HT1080 (cell line): ENCODE results near the gene CLEC2D. TPM values are rescaled to one million over a fixed set of nuclear protein-coding genes. Genes with fewer than 3 reads are reported as not detected.
"Not testable (repeated sequence)": the region's sequence is repeated elsewhere in the genome, so short reads cannot be mapped to it uniquely, and the experiment has no call there.

Experiments used
- DNase-seq: peaks from one replicate; pipeline ENCODE4 v3.0.0-alpha.2; 2015; ENCODE audit warnings: low read depth
- small RNA-seq: library from RNA; depleted of rRNA; stranded (forward); fragments of <200 nt; gene quantifications from one replicate; pipeline ENCODE3, GENCODE V24; 2014
- total RNA-seq: library from RNA; depleted of rRNA; stranded (reverse); fragments of >200 nt; shearing (Covaris generic); gene quantifications from 2 replicates; pipeline ENCODE4 v1.2.3, GENCODE V29; 2014; rRNA removed

Gene CLEC2D
- total RNA-seq, 1 experiment from 2014 or later, result 1.0 TPM

- no peak for DNase-seq
These were observed 58.3 kb downstream of the CLEC2D start for GRCh38 chr12:9727813-9728212.

- DNase-seq, result no peak
These were observed 59.6 kb downstream of the CLEC2D start for GRCh38 chr12:9729082-9729481.

- DNase-seq, result no peak
These were observed 60.5 kb downstream of the CLEC2D start for GRCh38 chr12:9730011-9730410.

GRCh38 chr12:9730591-9730990 is 61.1 kb downstream of the CLEC2D start:
- no peak for DNase-seq

- DNase-seq, result no peak
These were observed 61.9 kb downstream of the CLEC2D start for GRCh38 chr12:9731393-9731792.

GRCh38 chr12:9731797-9732196 is 62.3 kb downstream of the CLEC2D start:
- no peak for DNase-seq

GRCh38 chr12:9732921-9733461 is 63.5 kb downstream of the CLEC2D start, which contains the start of gene CLECL1:
Gene CLECL1, minus strand, starts transcription at chr12:9733097.
- no peak for DNase-seq

- DNase-seq, result no peak
These were observed 66.1 kb downstream of the CLEC2D start for GRCh38 chr12:9735601-9736000.

GRCh38 chr12:9736936-9737705 is 67.6 kb downstream of the CLEC2D start:
- no peak for DNase-seq

- not testable (repeated sequence) for DNase-seq
These were observed 69.4 kb downstream of the CLEC2D start for GRCh38 chr12:9738905-9739304.

GRCh38 chr12:9739404-9740105 is 70.0 kb downstream of the CLEC2D start:
- not testable (repeated sequence) for DNase-seq

GRCh38 chr12:9740106-9740750 is 70.7 kb downstream of the CLEC2D start:
- no peak for DNase-seq

- DNase-seq, result no peak
These were observed 72.2 kb downstream of the CLEC2D start for GRCh38 chr12:9741726-9742125.

GRCh38 chr12:9742661-9743060 is 73.1 kb downstream of the CLEC2D start:
- no peak for DNase-seq

GRCh38 chr12:9745199-9745598 is 75.7 kb downstream of the CLEC2D start:
- DNase-seq, result no peak

Small RNAs within 50 kb of the gene (small RNA-seq; reads per million reads assigned to genes)
- gene AC010186.4 (not detected), gene RNU6-700P (not detected)

Other genes starting within 250 kb of the CLEC2D start
- not detected in 2 replicates for gene KLRB1, start 61.8 kb upstream of the CLEC2D start, total RNA-seq
- not detected in 2 replicates for gene CLECL1, start 63.4 kb downstream of the CLEC2D start, total RNA-seq
- gene CD69, start 91.2 kb downstream of the CLEC2D start, total RNA-seq, result 0.16 TPM in 1 of 2 replicates, not detected in the other
- gene KLRF1, start 157.8 kb downstream of the CLEC2D start, total RNA-seq, result not detected in 2 replicates
- gene CLEC2B, start 199.6 kb downstream of the CLEC2D start, total RNA-seq, result 0.19 and 0.60 TPM in 2 replicates
- gene KLRF2, start 211.8 kb downstream of the CLEC2D start, total RNA-seq, result not detected in 2 replicates